HepG2 (cell line): ENCODE data around the gene COL8A1. TPM values are rescaled to one million over a fixed set of nuclear protein-coding genes. Genes with fewer than 3 reads are reported as not detected.

ENCODE experiments used
- ARID5B ChIP-seq: IDR thresholded peaks from 2 replicates; pipeline ENCODE4 v1.4.0; 2020; ENCODE audit warnings: mild to moderate bottlenecking, missing genetic modification reagents
- CAMTA2 ChIP-seq: sonication (generic); formaldehyde crosslinking; IDR thresholded peaks from 2 replicates; pipeline ENCODE4 v1.4.0; 2020; ENCODE audit warnings: mild to moderate bottlenecking, missing genetic modification reagents, borderline replicate concordance
- KIAA2018 ChIP-seq: sonication (generic); formaldehyde crosslinking; IDR thresholded peaks from 2 replicates; pipeline ENCODE4 v1.5.0; 2020; ENCODE audit warnings: mild to moderate bottlenecking, missing genetic modification reagents, borderline replicate concordance
- MYC ChIP-seq: sonication (generic); formaldehyde crosslinking; IDR thresholded peaks from 2 replicates; pipeline ENCODE4 v1.9.0; 2021; ENCODE audit warnings: missing genetic modification reagents, borderline replicate concordance
- PCBP1 ChIP-seq: fragments of 200-400 bp; formaldehyde crosslinking; IDR thresholded peaks from 2 replicates; pipeline ENCODE4 v1.6.1; 2017; ENCODE audit warnings: mild to moderate bottlenecking, low read depth, low read length, borderline replicate concordance
- PRDM10 ChIP-seq: sonication (generic); formaldehyde crosslinking; IDR thresholded peaks from 2 replicates; pipeline ENCODE4 v1.4.0; 2020; ENCODE audit warnings: low read depth, missing genetic modification reagents
- RNF219 ChIP-seq: sonication (generic); formaldehyde crosslinking; IDR thresholded peaks from 2 replicates; pipeline ENCODE4 v1.5.0; 2020; ENCODE audit warnings: mild to moderate bottlenecking, missing genetic modification reagents
- YEATS2 ChIP-seq: sonication (generic); formaldehyde crosslinking; IDR thresholded peaks from 2 replicates; pipeline ENCODE4 v1.4.0; 2020; ENCODE audit warnings: missing genetic modification reagents, borderline replicate concordance
- ZFP36L1 ChIP-seq: sonication (generic); formaldehyde crosslinking; IDR thresholded peaks from 2 replicates; pipeline ENCODE4 v1.8.0; 2022; ENCODE audit warnings: mild to moderate bottlenecking, missing genetic modification reagents, moderate library complexity
- ZNF30 ChIP-seq: sonication (generic); formaldehyde crosslinking; IDR thresholded peaks from 2 replicates; pipeline ENCODE4 v1.5.0; 2020; ENCODE audit warnings: mild to moderate bottlenecking, missing genetic modification reagents
- ZNF841 ChIP-seq: sonication (generic); formaldehyde crosslinking; IDR thresholded peaks from 2 replicates; pipeline ENCODE4 v1.8.1; 2023; ENCODE audit warnings: missing genetic modification reagents, borderline replicate concordance
- polyA plus RNA-seq, 8 experiments: library from polyadenylated mRNA; depleted of rRNA in 3 of 8; stranded (reverse) in 7 of 8; unstranded in 1 of 8; fragments of >200 nt; fragmentation: Illumina TruSeq in 4 of 8; extraction: Trizol in 4 of 8; gene quantifications; 2 replicates each; pipeline versions ENCODE4 v1.2.1 to v1.2.3, GENCODE V29; 2011 to 2016; ENCODE audit warnings: low read depth in 4 of 8, missing spikeins in 1 of 8, mixed read lengths in 1 of 8; ENCODE audit not compliant: insufficient read depth in 1 of 8
- total RNA-seq, 5 experiments: library from RNA; depleted of rRNA; stranded (reverse); fragments of >200 nt; fragmentation: Illumina TruSeq; extraction: Trizol; gene quantifications; 2 replicates each; pipeline ENCODE4 v1.2.3, GENCODE V29; 2016; ENCODE audit warnings: low read depth in 1 of 5

COL8A1 gene
- total and polyA plus RNA-seq, 2 of the 13 experiments (the other 11 are each of a cell fraction or from before 2014, with no cell fraction given) = not detected

- no peak for TF ChIP-seq ARID5B (CRISPR knock-in tag)
- TF ChIP-seq PCBP1 = no peak
- TF ChIP-seq YEATS2 (CRISPR knock-in tag) = no peak
- TF ChIP-seq MYC (CRISPR knock-in tag) = no peak
- TF ChIP-seq ZNF841 (CRISPR knock-in tag) = no peak
- TF ChIP-seq RNF219 (CRISPR knock-in tag) = no peak
- TF ChIP-seq ZNF30 = no peak
- TF ChIP-seq PRDM10 (CRISPR knock-in tag) = no peak
- TF ChIP-seq CAMTA2 = no peak
- no peak for TF ChIP-seq KIAA2018 (CRISPR knock-in tag)
- no peak for TF ChIP-seq ZFP36L1 (CRISPR knock-in tag)
- TF ChIP-seq, all 625 proteins: peak for 0
Measured at GRCh38 chr3:99714575-99714974, 76.2 kb downstream of the COL8A1 start (continued).
